HepG2 (cell line): Measurements from ENCODE around the gene CAPN10. TPM values are rescaled to one million over a fixed set of nuclear protein-coding genes. Genes with fewer than 3 reads are reported as not detected.
A peak's percentile ranks its signal among the peaks of the same experiment; 100 is the strongest.

ENCODE experiments used
- CBX2 ChIP-seq, 2 experiments: fragments of 200-600 bp in 1 of 2; sonication (generic); formaldehyde crosslinking in 1 of 2; IDR thresholded peaks; 2 replicates each; pipeline versions ENCODE4 v1.7.0 to v1.8.1; 2018 to 2022; ENCODE audit warnings: low read depth in 2 of 2, low read length in 1 of 2, mild to moderate bottlenecking in 1 of 2, missing genetic modification reagents in 1 of 2
- CENPX ChIP-seq: sonication (generic); formaldehyde crosslinking; IDR thresholded peaks from 2 replicates; pipeline ENCODE4 v1.9.0; 2021; ENCODE audit warnings: mild to moderate bottlenecking, missing genetic modification reagents, moderate library complexity
- HOXA3 ChIP-seq: sonication (generic); formaldehyde crosslinking; IDR thresholded peaks from 2 replicates; pipeline ENCODE4 v1.5.0; 2020; ENCODE audit warnings: missing genetic modification reagents
- KDM1A ChIP-seq: IDR thresholded peaks from 2 replicates; pipeline ENCODE4 v1.6.1; 2016; ENCODE audit warnings: missing compliant biosample characterization
- MBD4 ChIP-seq: IDR thresholded peaks from 2 replicates; pipeline ENCODE4 v1.6.1; 2012; ENCODE audit warnings: low read length, inconsistent platforms, borderline replicate concordance
- NFKBIZ ChIP-seq: IDR thresholded peaks from 2 replicates; pipeline ENCODE4 v1.6.1; 2018; ENCODE audit warnings: missing genetic modification reagents, missing compliant biosample characterization
- PAWR ChIP-seq: sonication (generic); formaldehyde crosslinking; IDR thresholded peaks from 2 replicates; pipeline ENCODE4 v1.4.0; 2020; ENCODE audit warnings: missing genetic modification reagents, mild to moderate bottlenecking, borderline replicate concordance
- SALL2 ChIP-seq: sonication (generic); formaldehyde crosslinking; IDR thresholded peaks from 2 replicates; pipeline ENCODE4 v1.8.1; 2023; ENCODE audit warnings: mild to moderate bottlenecking, missing genetic modification reagents, inconsistent platforms
- SKIL ChIP-seq: sonication (generic); formaldehyde crosslinking; IDR thresholded peaks from 2 replicates; pipeline ENCODE4 v1.8.0; 2022; ENCODE audit warnings: missing genetic modification reagents, mild to moderate bottlenecking, moderate library complexity, borderline replicate concordance
- SMAD1 ChIP-seq: sonication (generic); formaldehyde crosslinking; IDR thresholded peaks from 2 replicates; pipeline ENCODE4 v1.4.0; 2020; ENCODE audit warnings: missing genetic modification reagents, low read depth, mild to moderate bottlenecking, borderline replicate concordance
- SUZ12 ChIP-seq: fragments of 150-350 bp; IDR thresholded peaks from 2 replicates; pipeline ENCODE4 v1.6.1; 2014; ENCODE audit warnings: low read depth, low read length
- TARDBP ChIP-seq: sonication (generic); formaldehyde crosslinking; IDR thresholded peaks from 2 replicates; pipeline ENCODE4 v1.8.0; 2022; ENCODE audit warnings: mild to moderate bottlenecking, missing genetic modification reagents
- TOE1 ChIP-seq: sonication (generic); formaldehyde crosslinking; IDR thresholded peaks from 2 replicates; pipeline ENCODE4 v1.4.0; 2020; ENCODE audit warnings: mild to moderate bottlenecking, missing genetic modification reagents
- WIZ ChIP-seq: sonication (generic); formaldehyde crosslinking; IDR thresholded peaks from 2 replicates; pipeline ENCODE4 v1.5.1; 2020; ENCODE audit warnings: mild to moderate bottlenecking, missing genetic modification reagents
- ZBTB20 ChIP-seq: sonication (generic); formaldehyde crosslinking; IDR thresholded peaks from 2 replicates; pipeline ENCODE4 v1.8.1; 2023; ENCODE audit warnings: missing genetic modification reagents, low read depth, mild to moderate bottlenecking, borderline replicate concordance
- ZBTB37 ChIP-seq: sonication (generic); formaldehyde crosslinking; IDR thresholded peaks from 2 replicates; pipeline ENCODE4 v1.4.0; 2020; ENCODE audit warnings: mild to moderate bottlenecking, missing genetic modification reagents
- ZBTB42 ChIP-seq: sonication (generic); formaldehyde crosslinking; IDR thresholded peaks from 2 replicates; pipeline ENCODE4 v1.5.0; 2020; ENCODE audit warnings: mild to moderate bottlenecking, missing genetic modification reagents
- ZC3H13 ChIP-seq: sonication (generic); formaldehyde crosslinking; IDR thresholded peaks from 2 replicates; pipeline ENCODE4 v1.8.1; 2023; ENCODE audit warnings: mild to moderate bottlenecking, missing genetic modification reagents, moderate library complexity
- ZFX ChIP-seq: sonication (generic); formaldehyde crosslinking; IDR thresholded peaks from 2 replicates; pipeline ENCODE4 v1.4.0; 2020; ENCODE audit warnings: mild to moderate bottlenecking, low read depth, missing genetic modification reagents, moderate library complexity
- ZGPAT ChIP-seq: IDR thresholded peaks from 2 replicates; pipeline ENCODE4 v1.6.1; 2016; ENCODE audit warnings: mild to moderate bottlenecking
- ZKSCAN1 ChIP-seq: fragments of 150-350 bp; IDR thresholded peaks from 2 replicates; pipeline ENCODE4 v1.6.1; 2014; ENCODE audit warnings: low read length
- ZKSCAN5 ChIP-seq: sonication (generic); formaldehyde crosslinking; IDR thresholded peaks from 2 replicates; pipeline ENCODE4 v1.5.1; 2020; ENCODE audit warnings: mild to moderate bottlenecking, missing genetic modification reagents
- ZMYM2 ChIP-seq: sonication (generic); formaldehyde crosslinking; IDR thresholded peaks from 2 replicates; pipeline ENCODE4 v1.8.0; 2022; ENCODE audit warnings: mild to moderate bottlenecking, missing genetic modification reagents
- ZNF292 ChIP-seq: sonication (generic); formaldehyde crosslinking; IDR thresholded peaks from 2 replicates; pipeline ENCODE4 v1.8.1; 2022; ENCODE audit warnings: mild to moderate bottlenecking, low read depth, missing genetic modification reagents, borderline replicate concordance
- ZNF414 ChIP-seq: sonication (generic); formaldehyde crosslinking; IDR thresholded peaks from 2 replicates; pipeline ENCODE4 v1.5.0; 2020; ENCODE audit warnings: missing genetic modification reagents
- ZSCAN9 ChIP-seq: IDR thresholded peaks from 2 replicates; pipeline ENCODE4 v1.6.1; 2016; ENCODE audit warnings: borderline replicate concordance
- polyA plus RNA-seq, 8 experiments: library from polyadenylated mRNA; depleted of rRNA in 3 of 8; stranded (reverse) in 7 of 8; unstranded in 1 of 8; fragments of >200 nt; fragmentation: Illumina TruSeq in 4 of 8; extraction: Trizol in 4 of 8; gene quantifications; 2 replicates each; pipeline versions ENCODE4 v1.2.1 to v1.2.3, GENCODE V29; 2011 to 2016; ENCODE audit warnings: low read depth in 4 of 8, missing spikeins in 1 of 8, mixed read lengths in 1 of 8; ENCODE audit not compliant: insufficient read depth in 1 of 8
- total RNA-seq, 5 experiments: library from RNA; depleted of rRNA; stranded (reverse); fragments of >200 nt; fragmentation: Illumina TruSeq; extraction: Trizol; gene quantifications; 2 replicates each; pipeline ENCODE4 v1.2.3, GENCODE V29; 2016; ENCODE audit warnings: low read depth in 1 of 5

Gene CAPN10
- total and polyA plus RNA-seq, 2 of the 13 experiments (the other 11 are each of a cell fraction or from before 2014, with no cell fraction given) = 27.6 to 32.4 TPM

GRCh38 chr2:240626531-240627300, 40.2 kb downstream of the CAPN10 start (continued):
- peak; percentile 88 for TF ChIP-seq ZGPAT
- TF ChIP-seq KDM1A (CRISPR knock-in tag) = no peak
- peak; percentile 81; the same call in 1 of the 2 replicates for TF ChIP-seq ZNF414
- no peak for TF ChIP-seq ZKSCAN1
- TF ChIP-seq ZMYM2 (CRISPR knock-in tag) = no peak
- peak; percentile 66; the same call in 1 of the 2 replicates for TF ChIP-seq SMAD1
- TF ChIP-seq ZBTB42 (CRISPR knock-in tag) = no peak
- TF ChIP-seq WIZ = no peak
- TF ChIP-seq SUZ12 = no peak
- peak; percentile 15; the same call in 1 of the 2 replicates for TF ChIP-seq SKIL (CRISPR knock-in tag)
- TF ChIP-seq HOXA3 (CRISPR knock-in tag) = peak; percentile 89
- TF ChIP-seq ZBTB37 = no peak
- peak; percentile 97 for TF ChIP-seq ZFX (CRISPR knock-in tag)
- TF ChIP-seq ZC3H13 (CRISPR knock-in tag) = no peak
- TF ChIP-seq ZBTB20 = peak; percentile 45; the same call in 1 of the 2 replicates
- TF ChIP-seq ZKSCAN5 (CRISPR knock-in tag) = no peak
- TF ChIP-seq PAWR (CRISPR knock-in tag) = no peak
- TF ChIP-seq TOE1 (CRISPR knock-in tag) = no peak
- no peak for TF ChIP-seq CENPX (CRISPR knock-in tag)
- TF ChIP-seq SALL2 = no peak
- no peak for TF ChIP-seq MBD4
- TF ChIP-seq ZSCAN9 (CRISPR knock-in tag) = peak; percentile 23; the same call in 1 of the 2 replicates
- TF ChIP-seq ZNF292 (CRISPR knock-in tag) = peak; percentile 65; the same call in 1 of the 2 replicates
- TF ChIP-seq CBX2 (IDR thresholded peaks at IDR 0.05; ENCODE audit: low read depth, low read length) = no peak
- TF ChIP-seq CBX2 (CRISPR knock-in tag; IDR thresholded peaks at IDR 0.05; ENCODE audit: low read depth) = no peak
- TF ChIP-seq NFKBIZ = peak; percentile 88
- peak; percentile 94 for TF ChIP-seq TARDBP (CRISPR knock-in tag)
